OCI-LY7 (cell line): ENCODE measurements around the gene DYNC2H1. TPM values are rescaled to one million over a fixed set of nuclear protein-coding genes. Genes with fewer than 3 reads are reported as not detected.

Source experiments
- Bru-seq: library from RNA; stranded (reverse); fragments of 400-500 nt; gene quantifications from one replicate; lab custom pipeline; 2021; lab: Mats Ljungman, UMichigan
- BruChase-seq, 2 experiments: library from RNA; stranded (reverse); fragments of 400-500 nt; gene quantifications; one replicate each; lab custom pipeline; 2021; lab: Mats Ljungman, UMichigan
- BruUV-seq: library from RNA; stranded (reverse); fragments of 400-500 nt; replicated peaks from 2 replicates; lab custom pipeline; 2021; lab: Mats Ljungman, UMichigan
- CTCF ChIA-PET: fragments of 300-600 bp; sonication (Branson Sonifier 250); formaldehyde crosslinking; loops from one replicate; lab custom pipeline; 2022; ENCODE audit warnings: antibody characterized with exemption; ENCODE audit not compliant: unreplicated experiment; lab: Charles Lee
- POLR2A ChIA-PET: fragments of 300-600 bp; sonication (Branson Sonifier 250); formaldehyde crosslinking; loops from one replicate; lab custom pipeline; 2022; ENCODE audit warnings: antibody characterized with exemption; lab: Charles Lee
- DNase-seq: peaks from one replicate; pipeline ENCODE4 v3.0.0-alpha.2; 2015; ENCODE audit warnings: low spot score
- H2AFZ ChIP-seq: fragments of 200-600 bp; sonication (generic), shearing (Covaris generic); 2 replicates; pipeline ENCODE4 v1.6.1; 2014; ENCODE audit warnings: mild to moderate bottlenecking, antibody characterized with exemption, low read length, moderate library complexity
- H3K27ac ChIP-seq: fragments of 200-600 bp; sonication (generic); 2 replicates; pipeline ENCODE4 v1.5.1; 2014; ENCODE audit warnings: mixed run types, low read depth, mild to moderate bottlenecking, moderate library complexity, low read length, inconsistent platforms; ENCODE audit not compliant: poor library complexity, severe bottlenecking
- H3K36me3 ChIP-seq: fragments of 200-600 bp; sonication (generic); 2 replicates; pipeline ENCODE4 v1.6.1; 2014; ENCODE audit warnings: mild to moderate bottlenecking, antibody characterized with exemption, low read length, moderate library complexity, mixed read lengths; ENCODE audit not compliant: insufficient read depth
- H3K4me1 ChIP-seq: fragments of 200-600 bp; sonication (generic); 2 replicates; pipeline ENCODE4 v1.5.1; 2014; ENCODE audit warnings: mild to moderate bottlenecking, low read length; ENCODE audit not compliant: insufficient read depth, poor library complexity, severe bottlenecking
- H3K4me2 ChIP-seq: fragments of 200-600 bp; sonication (generic); 2 replicates; pipeline ENCODE4 v1.6.1; 2014; ENCODE audit warnings: mild to moderate bottlenecking, low read length
- H3K4me3 ChIP-seq: fragments of 200-600 bp; sonication (generic); 2 replicates; pipeline ENCODE4 v1.5.1; 2014; ENCODE audit warnings: mild to moderate bottlenecking, low read depth, low read length; ENCODE audit not compliant: poor library complexity, severe bottlenecking
- H3K79me2 ChIP-seq: fragments of 200-600 bp; sonication (generic); 2 replicates; pipeline ENCODE4 v1.6.1; 2016; ENCODE audit warnings: low read depth, mild to moderate bottlenecking, low read length, moderate library complexity, mixed read lengths; ENCODE audit not compliant: insufficient read depth
- H3K9me2 ChIP-seq: fragments of 200-600 bp; sonication (generic); 2 replicates; pipeline ENCODE4 v1.6.1; 2016; ENCODE audit warnings: mild to moderate bottlenecking, low read length, mixed read lengths; ENCODE audit not compliant: insufficient read depth
- H3K9me3 ChIP-seq: fragments of 200-600 bp; sonication (generic); 2 replicates; pipeline ENCODE4 v1.6.1; 2014; ENCODE audit warnings: mild to moderate bottlenecking, mixed run types, low read length, mixed read lengths
- H4K20me1 ChIP-seq: fragments of 200-600 bp; sonication (generic); 2 replicates; pipeline ENCODE4 v1.6.1; 2014; ENCODE audit warnings: mild to moderate bottlenecking, antibody characterized with exemption, low read length, moderate library complexity, mixed read lengths; ENCODE audit not compliant: insufficient read depth
- EZH2phosphoT487 ChIP-seq: fragments of 200-600 bp; sonication (generic); IDR thresholded peaks from 2 replicates; pipeline ENCODE4 v1.6.1; 2018; ENCODE audit warnings: low read depth, borderline replicate concordance, mild to moderate bottlenecking, mixed run types, antibody characterized with exemption, low read length, moderate library complexity, mixed read lengths
- intact Hi-C: fragments of 100-400 bp; cut with micrococcal nuclease; formaldehyde crosslinking; loops from one replicate; pipeline ENCODE4 v1.10.0; 2022; ENCODE audit not compliant: unreplicated experiment
- long read RNA-seq: library from polyadenylated mRNA; stranded (forward); transcript quantifications from one replicate; pipeline ENCODE4 v2.0.0, GENCODE V29; 2022
- total RNA-seq, 2 experiments: library from RNA; depleted of rRNA in 1 of 2; stranded (reverse); fragments of >200 nt in 1 of 2; shearing (Covaris generic) in 1 of 2; gene quantifications; 2 replicates each; pipeline ENCODE4 v1.2.3, GENCODE V29; 2014 to 2022
- TF ChIP-seq, protein P1 (sequence below): fragments of 200-600 bp; sonication (generic); conservative IDR thresholded peaks from 2 replicates; pipeline ENCODE4 v1.5.1; 2014; ENCODE audit warnings: mild to moderate bottlenecking, antibody characterized with exemption, low read length, moderate library complexity, mixed read lengths

The DYNC2H1 gene, protein sequence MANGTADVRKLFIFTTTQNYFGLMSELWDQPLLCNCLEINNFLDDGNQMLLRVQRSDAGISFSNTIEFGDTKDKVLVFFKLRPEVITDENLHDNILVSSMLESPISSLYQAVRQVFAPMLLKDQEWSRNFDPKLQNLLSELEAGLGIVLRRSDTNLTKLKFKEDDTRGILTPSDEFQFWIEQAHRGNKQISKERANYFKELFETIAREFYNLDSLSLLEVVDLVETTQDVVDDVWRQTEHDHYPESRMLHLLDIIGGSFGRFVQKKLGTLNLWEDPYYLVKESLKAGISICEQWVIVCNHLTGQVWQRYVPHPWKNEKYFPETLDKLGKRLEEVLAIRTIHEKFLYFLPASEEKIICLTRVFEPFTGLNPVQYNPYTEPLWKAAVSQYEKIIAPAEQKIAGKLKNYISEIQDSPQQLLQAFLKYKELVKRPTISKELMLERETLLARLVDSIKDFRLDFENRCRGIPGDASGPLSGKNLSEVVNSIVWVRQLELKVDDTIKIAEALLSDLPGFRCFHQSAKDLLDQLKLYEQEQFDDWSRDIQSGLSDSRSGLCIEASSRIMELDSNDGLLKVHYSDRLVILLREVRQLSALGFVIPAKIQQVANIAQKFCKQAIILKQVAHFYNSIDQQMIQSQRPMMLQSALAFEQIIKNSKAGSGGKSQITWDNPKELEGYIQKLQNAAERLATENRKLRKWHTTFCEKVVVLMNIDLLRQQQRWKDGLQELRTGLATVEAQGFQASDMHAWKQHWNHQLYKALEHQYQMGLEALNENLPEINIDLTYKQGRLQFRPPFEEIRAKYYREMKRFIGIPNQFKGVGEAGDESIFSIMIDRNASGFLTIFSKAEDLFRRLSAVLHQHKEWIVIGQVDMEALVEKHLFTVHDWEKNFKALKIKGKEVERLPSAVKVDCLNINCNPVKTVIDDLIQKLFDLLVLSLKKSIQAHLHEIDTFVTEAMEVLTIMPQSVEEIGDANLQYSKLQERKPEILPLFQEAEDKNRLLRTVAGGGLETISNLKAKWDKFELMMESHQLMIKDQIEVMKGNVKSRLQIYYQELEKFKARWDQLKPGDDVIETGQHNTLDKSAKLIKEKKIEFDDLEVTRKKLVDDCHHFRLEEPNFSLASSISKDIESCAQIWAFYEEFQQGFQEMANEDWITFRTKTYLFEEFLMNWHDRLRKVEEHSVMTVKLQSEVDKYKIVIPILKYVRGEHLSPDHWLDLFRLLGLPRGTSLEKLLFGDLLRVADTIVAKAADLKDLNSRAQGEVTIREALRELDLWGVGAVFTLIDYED (N-terminal part only)
- 0.41 and 1.1 TPM in 2 replicates for total RNA-seq (2014; rRNA removed; shearing (Covaris generic))
- total RNA-seq (2022), result 0.44 and 0.46 TPM in 2 replicates
- percentile 20 among the genes with signal in this experiment for Bru-seq, nascent RNA
- BruChase-seq, experiment 1, labeled RNA remaining after a 6-hour chase, result percentile 16 among the genes with signal in this experiment
- BruChase-seq, experiment 2, labeled RNA remaining after a 2-hour chase, result percentile 19 among the genes with signal in this experiment
- long read RNA-seq, result 0 reads

DNA sequence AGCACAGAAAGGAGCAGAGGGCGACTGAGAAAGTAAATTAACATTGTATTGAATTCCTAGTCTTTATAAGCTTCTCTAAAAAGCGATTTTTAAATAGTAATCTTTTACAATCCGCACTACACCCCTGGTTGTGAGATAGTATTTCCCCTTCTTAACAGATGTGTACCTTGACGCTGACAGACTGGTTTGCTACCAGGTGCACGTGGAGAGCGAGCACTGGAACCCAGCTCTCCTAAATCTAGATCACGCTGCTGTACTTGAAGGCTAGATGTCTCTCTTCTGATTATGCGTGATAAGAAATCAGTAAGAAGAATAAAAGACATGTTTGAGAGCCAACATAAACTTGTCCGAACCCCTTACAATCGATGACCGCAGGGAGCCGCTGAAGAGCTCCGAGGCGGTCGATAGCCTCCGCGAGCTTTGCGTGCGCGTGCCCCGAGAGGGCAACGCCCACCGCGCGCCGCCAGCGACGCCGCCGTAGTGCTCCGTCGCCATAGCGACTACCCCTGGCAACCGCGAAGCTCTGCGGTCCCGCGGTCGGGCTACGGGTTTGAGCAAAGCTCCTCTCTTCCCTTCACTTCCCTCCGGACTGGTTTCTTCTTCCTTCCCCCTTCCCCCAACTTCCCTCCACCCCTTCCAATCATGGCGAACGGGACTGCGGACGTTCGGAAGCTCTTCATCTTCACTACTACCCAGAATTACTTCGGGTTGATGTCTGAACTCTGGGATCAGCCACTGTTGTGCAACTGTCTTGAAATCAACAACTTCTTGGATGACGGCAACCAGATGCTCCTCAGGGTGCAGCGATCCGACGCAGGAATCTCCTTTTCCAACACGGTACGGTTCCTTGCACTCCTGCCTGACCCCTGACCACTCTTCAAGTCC lies at the start of gene DYNC2H1:
DYNC2H1 (plus strand) TSS at position 494 of the 885 bp plus-strand sequence; CDS start at position 643, 149 bp downstream.
- peak; percentile 92 for DNase-seq
- Histone ChIP-seq H3K4me3 (peak within 1 kb of the TSS; percentile 67), H3K4me1 (peaks cover 11% of the 10 kb centered on the region), H3K9me2 (no peaks in the 10 kb centered on the region), H3K4me2 (peak within 1 kb of the TSS; percentile 79), H3K27ac (no peak within 1 kb of the TSS), H4K20me1 (no peaks in the 10 kb centered on the region), H3K9me3 (no peaks in the 10 kb centered on the region), H3K79me2 (no peaks in the 10 kb centered on the region), H2AFZ (peak within 1 kb of the TSS; percentile 99), H3K36me3 (no peaks in the 10 kb centered on the region)
- ChIA-PET POLR2A (interaction anchor here (0.6 to 3.8 kb wide), 11 partner anchors 10 to 1005 kb away, joined by 3 to 35 read pairs (median 3); partner anchors contain the start of gene DCUN1D5), CTCF (interaction anchor here (1.0 to 1.2 kb wide), 2 partner anchors 17 to 18 kb away, joined by 3 to 6 read pairs; partner anchors contain the start of gene DCUN1D5)
- intact Hi-C loops, result loop anchor here (2.0 kb wide), 1 partner anchor 18 kb away; no protein-coding TSS in a partner anchor
- BruUV-seq, result no TSS peak
- TF ChIP-seq, protein P1, sequence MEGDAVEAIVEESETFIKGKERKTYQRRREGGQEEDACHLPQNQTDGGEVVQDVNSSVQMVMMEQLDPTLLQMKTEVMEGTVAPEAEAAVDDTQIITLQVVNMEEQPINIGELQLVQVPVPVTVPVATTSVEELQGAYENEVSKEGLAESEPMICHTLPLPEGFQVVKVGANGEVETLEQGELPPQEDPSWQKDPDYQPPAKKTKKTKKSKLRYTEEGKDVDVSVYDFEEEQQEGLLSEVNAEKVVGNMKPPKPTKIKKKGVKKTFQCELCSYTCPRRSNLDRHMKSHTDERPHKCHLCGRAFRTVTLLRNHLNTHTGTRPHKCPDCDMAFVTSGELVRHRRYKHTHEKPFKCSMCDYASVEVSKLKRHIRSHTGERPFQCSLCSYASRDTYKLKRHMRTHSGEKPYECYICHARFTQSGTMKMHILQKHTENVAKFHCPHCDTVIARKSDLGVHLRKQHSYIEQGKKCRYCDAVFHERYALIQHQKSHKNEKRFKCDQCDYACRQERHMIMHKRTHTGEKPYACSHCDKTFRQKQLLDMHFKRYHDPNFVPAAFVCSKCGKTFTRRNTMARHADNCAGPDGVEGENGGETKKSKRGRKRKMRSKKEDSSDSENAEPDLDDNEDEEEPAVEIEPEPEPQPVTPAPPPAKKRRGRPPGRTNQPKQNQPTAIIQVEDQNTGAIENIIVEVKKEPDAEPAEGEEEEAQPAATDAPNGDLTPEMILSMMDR, result peak; percentile 74
- no peak for TF ChIP-seq EZH2phosphoT487

DNA sequence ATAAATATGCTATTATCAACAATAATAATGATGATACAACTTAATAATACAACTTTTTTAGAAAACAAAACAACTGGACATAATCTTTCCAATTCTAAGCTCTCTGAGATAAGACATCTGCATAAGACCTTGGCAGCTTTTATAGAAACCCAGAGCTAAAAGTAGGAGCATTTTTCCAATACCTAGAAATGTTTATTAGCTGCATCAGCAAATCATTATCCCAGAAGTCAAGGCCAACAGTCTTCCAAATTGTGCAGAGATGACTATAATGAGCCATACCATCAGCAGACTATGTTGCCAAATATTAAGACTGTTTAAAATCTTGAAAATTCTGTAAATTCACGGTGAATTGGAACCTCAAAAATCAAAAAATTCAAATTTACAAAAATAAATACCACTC lies 47.6 kb upstream of the DYNC2H1 start:
- Histone ChIP-seq H3K4me1 (no peaks in the 10 kb centered on the region), H3K79me2 (peaks cover 9% of the 10 kb centered on the region; the same call in 1 of the 2 replicates), H3K4me2 (no peak overlapping the region), H3K9me3 (no peaks in the 10 kb centered on the region), H3K27ac (no peak overlapping the region), H4K20me1 (no peaks in the 10 kb centered on the region), H3K36me3 (peaks cover 83% of the 10 kb centered on the region), H2AFZ (no peak overlapping the region), H3K9me2 (no peaks in the 10 kb centered on the region), H3K4me3 (no peak overlapping the region)
- ChIA-PET CTCF (no interaction called here), POLR2A (interaction anchor here (0.6 to 1.3 kb wide), 4 partner anchors 26 to 847 kb away, joined by 3 to 6 read pairs (median 4); no protein-coding TSS in a partner anchor)
- TF ChIP-seq EZH2phosphoT487, result no peak
- TF ChIP-seq, protein P1, result no peak
- no peak for DNase-seq
- intact Hi-C loops, result no loop called here
- no TSS peak for BruUV-seq
